ENCODE results near the gene DDHD1.
"Not testable (repeated sequence)": the region's sequence is repeated elsewhere in the genome, so short reads cannot be mapped to it uniquely, and the experiment has no call there.

The DDHD1 gene

GRCh38 chr14:53183611-53184010 is 30.5 kb upstream of the DDHD1 start:
- no peak for TF ChIP-seq CTCF (IDR thresholded peaks at IDR 0.05; ENCODE audit: low read depth, low read length)
- no peak for DNase-seq (ENCODE audit: extremely low read depth, low read depth)

GRCh38 chr14:53183056-53183455 is 29.9 kb upstream of the DDHD1 start:
- no peak for DNase-seq (ENCODE audit: extremely low read depth, low read depth)
- TF ChIP-seq CTCF (IDR thresholded peaks at IDR 0.05; ENCODE audit: low read depth, low read length), result no peak

GRCh38 chr14:53181463-53182081 is 28.4 kb upstream of the DDHD1 start:
- not testable (repeated sequence) for DNase-seq (ENCODE audit: extremely low read depth, low read depth)

GRCh38 chr14:53180272-53181221 is 27.4 kb upstream of the DDHD1 start:
- peak; percentile 5; the same call in 1 of the 2 replicates for TF ChIP-seq CTCF (IDR thresholded peaks at IDR 0.05; ENCODE audit: low read depth, low read length)
- no peak for DNase-seq (ENCODE audit: extremely low read depth, low read depth)

GRCh38 chr14:53179486-53180005 is 26.4 kb upstream of the DDHD1 start:
- DNase-seq (ENCODE audit: extremely low read depth, low read depth), result not testable (repeated sequence)

- no peak for TF ChIP-seq CTCF (IDR thresholded peaks at IDR 0.05; ENCODE audit: low read depth, low read length)
- no peak for DNase-seq (ENCODE audit: extremely low read depth, low read depth)
Measured at GRCh38 chr14:53175375-53175774, 22.3 kb upstream of the DDHD1 start.

GRCh38 chr14:53174918-53175317 is 21.8 kb upstream of the DDHD1 start:
- DNase-seq (ENCODE audit: extremely low read depth, low read depth), result no peak
- TF ChIP-seq CTCF (IDR thresholded peaks at IDR 0.05; ENCODE audit: low read depth, low read length), result no peak

GRCh38 chr14:53168786-53169185 is 15.7 kb upstream of the DDHD1 start:
- no peak for TF ChIP-seq CTCF (IDR thresholded peaks at IDR 0.05; ENCODE audit: low read depth, low read length)
- DNase-seq (ENCODE audit: extremely low read depth, low read depth), result no peak

Data from AG09319 (cell line).